HEK293 (cell line): ENCODE measurements around the gene VSTM4.

Experiments
- CTCF ChIA-PET: fragments of 350-600 bp; formaldehyde crosslinking; extraction: SDS; loops from one replicate; lab custom pipeline; 2021; ENCODE audit warnings: antibody characterized with exemption; lab: Yijun Ruan, JAX
- POLR2A ChIA-PET: fragments of 300-600 bp; formaldehyde crosslinking; extraction: SDS; loops from one replicate; lab custom pipeline; 2020; ENCODE audit warnings: antibody characterized with exemption, inconsistent platforms; lab: Yijun Ruan, JAX
- H3K27ac ChIP-seq: fragments of 200-500 bp; sonication (Bioruptor generic); 2 replicates; pipeline ENCODE4 v1.5.1; 2014; ENCODE audit warnings: low read depth, low read length, control low read depth, inconsistent platforms; ENCODE audit errors: extremely low read depth
- H3K36me3 ChIP-seq, 2 experiments: fragments of 200-500 bp in 1 of 2; sonication (Bioruptor generic) in 1 of 2; 1 replicate in 1 of 2; 2 replicates in 1 of 2; pipeline ENCODE4 v1.5.1; 2014 to 2017; ENCODE audit warnings: inconsistent platforms in 2 of 2, low read length in 2 of 2; ENCODE audit not compliant: control insufficient read depth in 2 of 2, insufficient read depth in 1 of 2
- H3K4me1 ChIP-seq: fragments of 200-500 bp; sonication (Bioruptor generic); 2 replicates; pipeline ENCODE4 v1.5.1; 2014; ENCODE audit warnings: mild to moderate bottlenecking, low read length, inconsistent platforms; ENCODE audit not compliant: control insufficient read depth, insufficient read depth
- H3K4me3 ChIP-seq: 2 replicates; pipeline ENCODE4 v1.5.1; 2011; ENCODE audit warnings: low read depth, mild to moderate bottlenecking, control low read depth, low read length, moderate library complexity
- H3K9me3 ChIP-seq: fragments of 200-500 bp; sonication (Bioruptor generic); 2 replicates; pipeline ENCODE4 v1.5.1; 2014; ENCODE audit warnings: low read depth, low read length, inconsistent platforms; ENCODE audit not compliant: control insufficient read depth, insufficient read depth
- HOXC10 ChIP-seq: sonication (generic); formaldehyde crosslinking; IDR thresholded peaks from 2 replicates; pipeline ENCODE4 v1.8.1; 2023; ENCODE audit warnings: mild to moderate bottlenecking, missing genetic modification reagents
- IKZF3 ChIP-seq: fragments of 450-650 bp; IDR thresholded peaks from 2 replicates; pipeline ENCODE4 v1.5.0; 2018; ENCODE audit warnings: missing biosample characterization, mild to moderate bottlenecking, missing genetic modification characterization, moderate library complexity
- KLF1 ChIP-seq: fragments of 450-650 bp; formaldehyde crosslinking; IDR thresholded peaks from 2 replicates; pipeline ENCODE4 v1.5.1; 2016; ENCODE audit warnings: missing biosample characterization, missing genetic modification characterization
- ZBTB17 ChIP-seq: fragments of 450-650 bp; formaldehyde crosslinking; IDR thresholded peaks from 2 replicates; pipeline ENCODE4 v1.5.1; 2016; ENCODE audit warnings: missing biosample characterization, missing genetic modification characterization
- ZFHX2 ChIP-seq: fragments of 450-650 bp; formaldehyde crosslinking; conservative IDR thresholded peaks from 2 replicates; pipeline ENCODE4 v1.5.1; 2016; ENCODE audit warnings: missing biosample characterization, missing genetic modification characterization
- ZIC2 ChIP-seq: fragments of 450-650 bp; formaldehyde crosslinking; IDR thresholded peaks from 2 replicates; pipeline ENCODE4 v1.5.1; 2016; ENCODE audit warnings: missing biosample characterization, missing genetic modification characterization
- ZNF140 ChIP-seq: fragments of 450-650 bp; formaldehyde crosslinking; IDR thresholded peaks from 2 replicates; pipeline ENCODE4 v1.5.1; 2016; ENCODE audit warnings: missing biosample characterization, missing genetic modification characterization
- ZNF221 ChIP-seq: fragments of 450-650 bp; formaldehyde crosslinking; IDR thresholded peaks from 2 replicates; pipeline ENCODE4 v1.5.1; 2017; ENCODE audit warnings: missing biosample characterization, missing genetic modification characterization, borderline replicate concordance
- ZNF24 ChIP-seq: fragments of 450-650 bp; formaldehyde crosslinking; IDR thresholded peaks from 2 replicates; pipeline ENCODE4 v1.5.1; 2016; ENCODE audit warnings: missing biosample characterization, missing genetic modification characterization
- ZNF292 ChIP-seq: fragments of 450-650 bp; formaldehyde crosslinking; IDR thresholded peaks from 2 replicates; pipeline ENCODE4 v1.5.1; 2016; ENCODE audit warnings: low read depth, missing biosample characterization, missing genetic modification characterization, borderline replicate concordance
- ZNF423 ChIP-seq: fragments of 450-650 bp; formaldehyde crosslinking; IDR thresholded peaks from 2 replicates; pipeline ENCODE4 v1.5.1; 2016; ENCODE audit warnings: missing biosample characterization, missing genetic modification characterization
- ZNF48 ChIP-seq: fragments of 450-650 bp; formaldehyde crosslinking; IDR thresholded peaks from 2 replicates; pipeline ENCODE4 v1.5.1; 2016; ENCODE audit warnings: missing biosample characterization, missing genetic modification characterization
- ZNF518A ChIP-seq: fragments of 450-650 bp; formaldehyde crosslinking; conservative IDR thresholded peaks from 2 replicates; pipeline ENCODE4 v1.5.1; 2016; ENCODE audit warnings: low read depth, missing biosample characterization, missing genetic modification characterization
- ZNF521 ChIP-seq: fragments of 450-650 bp; formaldehyde crosslinking; IDR thresholded peaks from 2 replicates; pipeline ENCODE4 v1.5.1; 2017; ENCODE audit warnings: missing biosample characterization, mild to moderate bottlenecking, missing genetic modification characterization
- ZNF610 ChIP-seq: fragments of 450-650 bp; formaldehyde crosslinking; IDR thresholded peaks from 2 replicates; pipeline ENCODE4 v1.5.1; 2016; ENCODE audit warnings: missing biosample characterization, missing genetic modification characterization, borderline replicate concordance
- ZNF658 ChIP-seq: fragments of 450-650 bp; formaldehyde crosslinking; IDR thresholded peaks from 2 replicates; pipeline ENCODE4; 2016; ENCODE audit warnings: missing biosample characterization, missing genetic modification characterization
- ZNF830 ChIP-seq: fragments of 450-650 bp; IDR thresholded peaks from 2 replicates; pipeline ENCODE4 v1.5.0; 2018; ENCODE audit warnings: missing biosample characterization, missing genetic modification characterization, low read depth, mild to moderate bottlenecking, moderate library complexity
- TF ChIP-seq, protein P1 (sequence below): fragments of 450-650 bp; IDR thresholded peaks from 2 replicates; pipeline ENCODE4 v1.5.1; 2018; ENCODE audit warnings: missing biosample characterization, mild to moderate bottlenecking, missing genetic modification characterization

The VSTM4 gene

DNA sequence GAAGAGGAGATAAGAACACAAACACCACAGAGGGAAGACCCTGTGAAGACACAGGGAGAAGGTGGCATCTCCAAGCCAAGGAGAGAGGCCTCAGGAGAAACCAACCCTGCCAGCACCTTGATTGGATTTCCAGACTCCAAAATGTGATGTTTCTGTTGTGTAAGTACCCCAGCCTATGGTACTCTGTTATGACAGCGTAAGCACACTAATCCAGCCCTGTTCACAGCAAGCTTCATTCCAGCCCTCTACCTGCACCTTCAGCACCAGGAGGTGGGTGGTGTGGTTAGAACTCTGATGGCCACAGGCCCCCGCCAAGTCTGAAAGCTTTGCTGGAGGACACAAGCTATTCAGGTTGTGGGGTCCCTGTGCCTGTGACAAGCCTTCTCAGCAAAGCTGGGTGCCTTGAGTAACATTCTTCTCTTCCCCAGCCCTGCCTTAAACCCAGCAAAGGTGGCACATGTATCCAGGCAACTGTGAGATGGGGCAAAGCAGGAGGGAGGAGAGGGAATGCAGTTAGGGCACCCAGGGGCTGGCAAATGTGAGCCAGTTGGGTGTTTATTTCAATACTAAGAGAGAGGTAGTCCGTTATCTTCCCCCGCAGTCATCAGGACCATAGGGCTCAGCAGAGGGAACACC is 4.5 kb downstream of the VSTM4 start:
- Histone ChIP-seq H3K27ac (no peak overlapping the region), H3K9me3 (no peaks in the 10 kb centered on the region), H3K4me1 (no peaks in the 10 kb centered on the region; the same call in 1 of the 2 replicates), H3K4me3 (no peak overlapping the region), H3K36me3 (peaks cover 0 to 8% of the 10 kb centered on the region in 2 experiments; a peak in 1 of 3 replicates)
- CTCF ChIA-PET: no interaction called here
- POLR2A ChIA-PET: no interaction called here
- TF ChIP-seq ZNF518A (tag by site-specific recombination) (no peak), ZNF423 (tag by site-specific recombination) (no peak), ZNF24 (tag by site-specific recombination) (no peak), ZNF658 (no peak), ZNF48 (no peak), ZNF830 (no peak), ZNF292 (tag by site-specific recombination) (no peak), ZNF521 (tag by site-specific recombination) (no peak), ZNF221 (tag by site-specific recombination) (no peak)

GRCh38 chr10:49109669-49110340 is 5.5 kb downstream of the VSTM4 start:
- ChIA-PET CTCF (interaction anchor here (0.7 kb wide), 1 partner anchor 174 kb away, joined by 3 read pairs; no protein-coding TSS in a partner anchor), POLR2A (no interaction called here)
- Histone ChIP-seq H3K9me3 (no peaks in the 10 kb centered on the region), H3K27ac (no peak overlapping the region), H3K4me1 (no peaks in the 10 kb centered on the region), H3K36me3 (peaks cover 0 to 8% of the 10 kb centered on the region in 2 experiments; a peak in 1 of 3 replicates), H3K4me3 (no peak overlapping the region)
- peak; percentile 57 for TF ChIP-seq KLF1
- no peak for TF ChIP-seq ZNF140
- 0 out of 2 replicates have a peak, but pooled peaks have one; percentile 10 for TF ChIP-seq ZIC2 (tag by site-specific recombination)

GRCh38 chr10:49108656-49109055 is 6.7 kb downstream of the VSTM4 start:
- Histone ChIP-seq H3K4me1 (no peaks in the 10 kb centered on the region), H3K9me3 (no peaks in the 10 kb centered on the region), H3K4me3 (no peak overlapping the region), H3K27ac (no peak overlapping the region), H3K36me3 (peaks cover 0 to 8% of the 10 kb centered on the region in 2 experiments; a peak in 1 of 3 replicates)
- CTCF ChIA-PET: interaction anchor here (0.7 kb wide), 1 partner anchor 450 kb away, joined by 3 read pairs; no protein-coding TSS in a partner anchor
- TF ChIP-seq ZBTB17 (tag by site-specific recombination) (no peak), HOXC10 (no peak), ZFHX2 (no peak), IKZF3 (tag by site-specific recombination) (no peak), ZNF610 (tag by site-specific recombination) (no peak)
- TF ChIP-seq, protein P1, sequence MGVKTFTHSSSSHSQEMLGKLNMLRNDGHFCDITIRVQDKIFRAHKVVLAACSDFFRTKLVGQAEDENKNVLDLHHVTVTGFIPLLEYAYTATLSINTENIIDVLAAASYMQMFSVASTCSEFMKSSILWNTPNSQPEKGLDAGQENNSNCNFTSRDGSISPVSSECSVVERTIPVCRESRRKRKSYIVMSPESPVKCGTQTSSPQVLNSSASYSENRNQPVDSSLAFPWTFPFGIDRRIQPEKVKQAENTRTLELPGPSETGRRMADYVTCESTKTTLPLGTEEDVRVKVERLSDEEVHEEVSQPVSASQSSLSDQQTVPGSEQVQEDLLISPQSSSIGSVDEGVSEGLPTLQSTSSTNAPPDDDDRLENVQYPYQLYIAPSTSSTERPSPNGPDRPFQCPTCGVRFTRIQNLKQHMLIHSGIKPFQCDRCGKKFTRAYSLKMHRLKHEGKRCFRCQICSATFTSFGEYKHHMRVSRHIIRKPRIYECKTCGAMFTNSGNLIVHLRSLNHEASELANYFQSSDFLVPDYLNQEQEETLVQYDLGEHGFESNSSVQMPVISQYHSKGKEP (tag by site-specific recombination): no peak
- POLR2A ChIA-PET: no interaction called here
